Lower leg skin (tissue), 4 donors: Measurements from ENCODE around the gene MYL3. TPM values are rescaled to one million over a fixed set of nuclear protein-coding genes. Genes with fewer than 3 reads are reported as not detected.

ENCODE experiments used
- DNase-seq, 2 donors: peaks; one replicate each; pipeline ENCODE4 v3.0.0-alpha.2; 2019; ENCODE audit warnings: low spot score in 2 of 2
- H3K4me3 ChIP-seq: fragments of 200-600 bp; sonication (generic); 2 replicates; pipeline ENCODE4 v1.5.1; 2017; ENCODE audit warnings: mild to moderate bottlenecking, low read depth; ENCODE audit not compliant: poor library complexity, severe bottlenecking
- POLR2A ChIP-seq, 2 donors: fragments of 450-650 bp; IDR thresholded peaks; one replicate each; pipeline ENCODE4 v1.6.1; 2016 to 2017; ENCODE audit warnings: antibody characterized with exemption in 2 of 2, mild to moderate bottlenecking in 1 of 2, moderate library complexity in 1 of 2
- WGBS, 2 donors: methylation state at CpG; one replicate each; pipeline ENCODE4 v1.1.5; 2018; 5-methylcytosine and 5-hydroxymethylcytosine counted together
- intact Hi-C: fragments of 100-400 bp; cut with DNase I; formaldehyde crosslinking; loops from one replicate; pipeline ENCODE4 v1.15.0; 2023; ENCODE audit warnings: low total_unique reads
- total RNA-seq, 4 donors: library from RNA; depleted of rRNA; stranded (reverse); fragments of >200 nt; gene quantifications; one replicate each; pipeline ENCODE4 v1.1.0, GENCODE V29; 2016
- TF ChIP-seq, protein P1 (sequence below), 3 donors: fragments of 450-650 bp; IDR thresholded peaks; one replicate each; pipeline ENCODE4 v1.5.1; 2016; ENCODE audit warnings: antibody characterized with exemption in 3 of 3, mild to moderate bottlenecking in 3 of 3, moderate library complexity in 2 of 3

MYL3 gene
- total RNA-seq, 4 donors from 2014 or later, result 0.59 to 1.7 (median 1.3) TPM; not detected in 1

GRCh38 chr3:46850468-46850779 is 12.8 kb downstream of the MYL3 start:
- intact Hi-C loops, result no loop called here
- TF ChIP-seq POLR2A (IDR thresholded peaks at IDR 0.05), result no peak
- H3K4me3 ChIP-seq, result no peak overlapping the region
- 82 to 85% methylated on average over 1 of the region's 1 CpG for WGBS, 2 donors
- DNase-seq, result peak in 1 of 2 donors; percentile 81

- whole genome bisulfite sequencing, 2 donors, result 71 to 82% methylated on average over 7 of the region's 7 CpGs
- H3K4me3 ChIP-seq, result no peak overlapping the region
- peak in 1 of 2 donors; percentile 64 for DNase-seq
- intact Hi-C loops, result no loop called here
- TF ChIP-seq, protein P1, sequence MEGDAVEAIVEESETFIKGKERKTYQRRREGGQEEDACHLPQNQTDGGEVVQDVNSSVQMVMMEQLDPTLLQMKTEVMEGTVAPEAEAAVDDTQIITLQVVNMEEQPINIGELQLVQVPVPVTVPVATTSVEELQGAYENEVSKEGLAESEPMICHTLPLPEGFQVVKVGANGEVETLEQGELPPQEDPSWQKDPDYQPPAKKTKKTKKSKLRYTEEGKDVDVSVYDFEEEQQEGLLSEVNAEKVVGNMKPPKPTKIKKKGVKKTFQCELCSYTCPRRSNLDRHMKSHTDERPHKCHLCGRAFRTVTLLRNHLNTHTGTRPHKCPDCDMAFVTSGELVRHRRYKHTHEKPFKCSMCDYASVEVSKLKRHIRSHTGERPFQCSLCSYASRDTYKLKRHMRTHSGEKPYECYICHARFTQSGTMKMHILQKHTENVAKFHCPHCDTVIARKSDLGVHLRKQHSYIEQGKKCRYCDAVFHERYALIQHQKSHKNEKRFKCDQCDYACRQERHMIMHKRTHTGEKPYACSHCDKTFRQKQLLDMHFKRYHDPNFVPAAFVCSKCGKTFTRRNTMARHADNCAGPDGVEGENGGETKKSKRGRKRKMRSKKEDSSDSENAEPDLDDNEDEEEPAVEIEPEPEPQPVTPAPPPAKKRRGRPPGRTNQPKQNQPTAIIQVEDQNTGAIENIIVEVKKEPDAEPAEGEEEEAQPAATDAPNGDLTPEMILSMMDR (IDR thresholded peaks at IDR 0.05), result no peak
- no peak for TF ChIP-seq POLR2A (IDR thresholded peaks at IDR 0.05)
These were observed 13.4 kb downstream of the MYL3 start for GRCh38 chr3:46849686-46850467.

DNA sequence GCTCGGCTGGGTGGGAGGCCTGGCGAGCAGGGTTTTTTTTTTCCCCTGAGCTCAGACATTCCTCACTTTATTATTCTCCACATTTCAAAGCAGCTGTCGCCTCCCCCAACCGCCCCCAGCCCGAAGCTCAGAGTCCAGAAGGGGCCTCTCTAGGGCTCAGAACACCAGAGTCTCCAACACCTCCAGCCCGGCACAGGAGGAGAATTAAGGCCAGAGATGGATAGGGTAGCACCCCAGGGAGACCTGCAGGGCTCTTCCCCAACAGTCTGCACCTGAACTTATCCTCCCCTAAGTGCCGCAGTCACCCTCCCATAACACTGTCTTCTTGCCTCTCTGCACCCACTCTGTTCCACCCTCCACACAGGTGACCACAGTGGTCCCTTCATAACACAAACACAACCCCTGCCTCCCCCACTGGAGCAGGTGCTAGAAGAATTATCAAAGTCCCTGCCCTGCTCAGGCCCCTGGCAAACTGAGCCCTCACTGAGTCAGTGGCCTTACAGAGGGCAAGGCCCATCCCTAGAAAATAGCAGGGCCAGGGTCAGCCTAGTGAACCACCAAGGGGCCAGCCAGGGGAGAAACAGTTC is 14.1 kb downstream of the MYL3 start:
- WGBS, 2 donors, result 82 to 86% methylated on average over 7 of the region's 7 CpGs
- peak; percentile 3 to 81 for DNase-seq
- intact Hi-C loops, result no loop called here
- no peak overlapping the region for H3K4me3 ChIP-seq
- TF ChIP-seq POLR2A (IDR thresholded peaks at IDR 0.05), result no peak
- TF ChIP-seq, protein P1 (IDR thresholded peaks at IDR 0.05), result no peak

GRCh38 chr3:46848271-46849044 is 14.8 kb downstream of the MYL3 start:
- intact Hi-C loops, result no loop called here
- 78 to 81% methylated on average over 12 of the region's 12 CpGs for WGBS, 2 donors
- H3K4me3 ChIP-seq, result no peak overlapping the region
- TF ChIP-seq, protein P1 (IDR thresholded peaks at IDR 0.05), result no peak
- TF ChIP-seq POLR2A (IDR thresholded peaks at IDR 0.05), result no peak
- peak in 1 of 2 donors; percentile 81 for DNase-seq

- H3K4me3 ChIP-seq, result no peak overlapping the region
- 93% methylated on average over 5 of the region's 5 CpGs for WGBS, 2 donors
- TF ChIP-seq, protein P1 (IDR thresholded peaks at IDR 0.05), result no peak
- no peak for TF ChIP-seq POLR2A (IDR thresholded peaks at IDR 0.05)
- intact Hi-C loops, result no loop called here
- DNase-seq, result no peak
These were observed 15.5 kb downstream of the MYL3 start for GRCh38 chr3:46847744-46848143.
